Endothelial cell (in vitro differentiated cells): ENCODE data around the gene CFAP74. TPM values are rescaled to one million over a fixed set of nuclear protein-coding genes. Genes with fewer than 3 reads are reported as not detected.

Source experiments
- DNase-seq: peaks from one replicate; pipeline ENCODE4 v3.0.0; 2021; ENCODE audit warnings: low spot score
- H3K27ac Mint-ChIP-seq: one replicate; pipeline ENCODE4 v1.8.0; 2021; ENCODE audit warnings: mixed read lengths, inconsistent platforms; ENCODE audit not compliant: unreplicated experiment
- H3K27me3 Mint-ChIP-seq: one replicate; pipeline ENCODE4 v1.8.0; 2021; ENCODE audit warnings: mild to moderate bottlenecking, moderate library complexity, mixed read lengths, inconsistent platforms; ENCODE audit not compliant: unreplicated experiment
- H3K36me3 Mint-ChIP-seq: one replicate; pipeline ENCODE4 v1.8.0; 2021; ENCODE audit warnings: mild to moderate bottlenecking, low read depth, mixed read lengths, inconsistent platforms; ENCODE audit not compliant: unreplicated experiment
- H3K4me1 Mint-ChIP-seq: one replicate; pipeline ENCODE4 v1.8.0; 2021; ENCODE audit warnings: mild to moderate bottlenecking, mixed read lengths, inconsistent platforms; ENCODE audit not compliant: unreplicated experiment
- H3K4me3 Mint-ChIP-seq: one replicate; pipeline ENCODE4 v1.8.0; 2021; ENCODE audit warnings: mild to moderate bottlenecking, mixed read lengths, inconsistent platforms; ENCODE audit not compliant: unreplicated experiment
- H3K9me3 Mint-ChIP-seq: one replicate; pipeline ENCODE4 v1.8.0; 2021; ENCODE audit warnings: mixed read lengths, inconsistent platforms; ENCODE audit not compliant: unreplicated experiment
- CTCF ChIP-seq: fragments of 200-600 bp; sonication (generic); IDR thresholded peaks from one replicate; pipeline ENCODE4 v1.5.0; 2021; ENCODE audit warnings: antibody characterized with exemption; ENCODE audit not compliant: unreplicated experiment
- total RNA-seq: library from RNA; stranded (reverse); fragmentation: NEBNext Ultra II Directional; extraction: Animal tissue kit (Norgen Biotek cat#: 25700); gene quantifications from one replicate; pipeline ENCODE4 v1.2.1, GENCODE V29; 2021; ENCODE audit not compliant: unreplicated experiment

The CFAP74 gene
- total RNA-seq, 1 donor from 2014 or later = not detected

DNA sequence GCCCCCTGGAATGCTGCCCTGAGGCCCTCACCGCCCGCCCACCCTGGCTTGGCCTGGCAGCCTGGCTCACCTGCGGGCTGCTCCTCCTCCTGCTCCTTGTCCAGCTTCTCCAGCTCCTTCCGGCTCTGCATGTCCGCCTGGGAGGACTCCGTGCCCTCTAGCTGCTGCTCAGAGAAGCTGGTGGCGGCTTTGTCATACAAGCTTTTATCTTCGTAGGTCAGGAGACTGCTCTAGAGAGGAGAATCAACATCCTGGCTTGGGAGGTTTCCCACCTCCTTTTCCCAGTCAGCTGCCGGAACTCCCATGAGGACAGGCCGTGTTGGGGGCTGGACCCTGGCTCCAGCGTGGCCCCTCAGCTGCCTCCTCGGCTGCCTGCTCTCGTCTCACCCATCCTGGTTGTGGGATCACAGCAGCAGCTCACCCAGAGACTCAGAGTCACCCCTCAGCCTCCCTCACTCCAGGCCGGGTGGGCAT, 47.9 kb downstream of the CFAP74 start:
- H3K4me1 Mint-ChIP-seq = peaks cover 2% of the 10 kb centered on the region
- no peak for DNase-seq
- TF ChIP-seq CTCF = no peak
- peaks cover 4% of the 10 kb centered on the region for H3K27me3 Mint-ChIP-seq
- no peak overlapping the region for H3K4me3 Mint-ChIP-seq
- no peaks in the 10 kb centered on the region for H3K9me3 Mint-ChIP-seq
- no peaks in the 10 kb centered on the region for H3K36me3 Mint-ChIP-seq
- no peak overlapping the region for H3K27ac Mint-ChIP-seq

DNA sequence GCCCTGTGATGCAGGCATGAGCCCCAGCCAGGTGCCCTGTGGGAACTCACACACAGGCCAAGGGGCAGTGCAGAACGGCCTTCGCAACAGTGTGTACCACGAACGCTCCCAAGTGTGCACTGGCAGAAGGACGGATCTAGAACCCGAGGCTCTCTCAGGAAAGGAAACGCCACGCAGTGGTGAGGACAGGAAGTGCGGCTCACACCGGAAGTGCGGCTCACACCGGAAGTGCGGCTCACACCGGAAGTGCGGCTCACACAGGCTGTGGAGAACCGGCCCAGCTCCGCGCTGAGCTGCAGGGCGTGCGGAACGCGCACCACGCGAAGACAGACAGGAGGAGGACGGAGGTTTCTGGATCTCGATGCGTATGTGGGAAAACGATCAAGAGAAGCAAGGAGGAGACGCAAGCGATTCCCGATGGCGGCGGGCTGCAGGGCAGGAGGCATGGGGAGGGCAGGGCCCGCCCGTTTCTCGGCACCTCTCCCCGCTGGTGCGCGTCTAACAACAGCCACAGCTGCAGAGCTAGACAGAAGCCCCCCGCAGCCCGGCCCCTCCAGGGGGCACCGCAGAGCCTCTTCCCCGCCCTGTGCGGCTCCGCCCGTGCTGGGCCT, 48.6 kb downstream of the CFAP74 start:
- H3K9me3 Mint-ChIP-seq = no peaks in the 10 kb centered on the region
- no peak overlapping the region for H3K4me3 Mint-ChIP-seq
- H3K36me3 Mint-ChIP-seq = no peaks in the 10 kb centered on the region
- H3K27ac Mint-ChIP-seq = no peak overlapping the region
- no peak for DNase-seq
- peak; percentile 17 for TF ChIP-seq CTCF
- peaks cover 4% of the 10 kb centered on the region for H3K27me3 Mint-ChIP-seq
- H3K4me1 Mint-ChIP-seq = peaks cover 2% of the 10 kb centered on the region

DNA sequence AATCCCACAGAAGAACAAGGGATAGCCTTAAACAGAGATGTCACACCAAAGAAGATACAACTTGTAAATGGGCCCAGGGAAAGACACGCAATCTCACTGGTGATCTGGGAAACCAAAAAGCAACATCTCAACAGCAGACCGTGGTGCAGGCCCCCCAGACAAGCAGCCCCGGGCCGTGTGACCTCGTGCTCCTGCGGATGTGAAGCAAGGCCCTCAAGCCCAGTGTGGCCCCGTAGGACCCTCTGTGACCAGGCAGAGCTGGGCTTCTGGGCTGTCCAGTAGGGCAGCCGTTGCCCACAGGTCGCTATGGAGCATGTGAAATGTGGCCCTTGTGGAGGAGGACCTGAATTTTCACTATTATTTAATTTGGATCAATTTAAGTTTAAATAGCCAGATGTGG, 49.6 kb downstream of the CFAP74 start:
- Mint-ChIP-seq H3K4me1 (peaks cover 2% of the 10 kb centered on the region), H3K36me3 (no peaks in the 10 kb centered on the region), H3K4me3 (no peak overlapping the region), H3K27ac (no peak overlapping the region), H3K27me3 (peaks cover 4% of the 10 kb centered on the region), H3K9me3 (no peaks in the 10 kb centered on the region)
- TF ChIP-seq CTCF = no peak
- no peak for DNase-seq

DNA sequence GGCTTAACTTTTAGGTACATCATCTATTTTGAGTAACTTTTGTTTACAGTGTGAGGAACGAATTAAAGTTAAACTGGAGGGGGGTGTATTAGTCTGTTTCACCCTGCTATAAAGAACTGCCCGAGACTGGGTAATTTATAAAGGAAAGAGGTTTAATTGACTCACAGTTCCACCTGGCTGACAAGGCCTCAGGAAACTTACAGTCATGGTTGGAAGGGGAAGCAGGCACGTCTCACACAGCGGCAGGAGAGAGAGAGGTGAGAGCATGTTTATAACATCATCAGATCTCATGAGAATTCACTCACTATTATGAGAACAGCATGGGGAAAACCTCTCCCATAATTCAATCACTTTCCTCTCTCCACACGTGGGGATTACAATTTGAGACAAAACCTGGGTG, 52.6 kb downstream of the CFAP74 start:
- no peaks in the 10 kb centered on the region for H3K36me3 Mint-ChIP-seq
- no peaks in the 10 kb centered on the region for H3K9me3 Mint-ChIP-seq
- H3K4me1 Mint-ChIP-seq = peaks cover 2% of the 10 kb centered on the region
- peaks cover 4% of the 10 kb centered on the region for H3K27me3 Mint-ChIP-seq
- DNase-seq = no peak
- H3K4me3 Mint-ChIP-seq = no peak overlapping the region
- no peak overlapping the region for H3K27ac Mint-ChIP-seq
- no peak for TF ChIP-seq CTCF

DNA sequence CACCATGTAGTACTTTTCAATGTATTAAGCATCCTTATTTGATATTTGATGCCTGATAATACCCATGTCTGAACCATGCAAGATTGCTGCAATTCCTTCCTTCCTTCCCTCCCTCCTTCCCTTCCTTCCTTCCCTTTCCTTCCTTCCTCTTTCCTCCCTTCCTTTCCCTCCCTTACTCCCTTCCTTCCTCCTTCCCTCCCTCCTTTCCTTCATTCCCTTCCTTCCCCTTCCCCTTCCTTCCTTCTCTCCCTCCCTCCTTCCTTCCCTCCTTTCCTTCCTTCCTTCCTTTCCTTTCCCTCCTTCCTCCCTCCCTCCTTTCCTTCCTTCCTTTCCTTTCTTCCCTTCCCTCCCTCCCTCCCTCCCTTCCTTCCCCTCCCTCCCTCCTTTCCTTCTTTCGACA, 54.8 kb downstream of the CFAP74 start:
- H3K27me3 Mint-ChIP-seq = peaks cover 5% of the 10 kb centered on the region
- no peak for DNase-seq
- H3K36me3 Mint-ChIP-seq = no peaks in the 10 kb centered on the region
- TF ChIP-seq CTCF = no peak
- H3K4me1 Mint-ChIP-seq = no peaks in the 10 kb centered on the region
- H3K9me3 Mint-ChIP-seq = no peaks in the 10 kb centered on the region
- H3K4me3 Mint-ChIP-seq = no peak overlapping the region
- no peak overlapping the region for H3K27ac Mint-ChIP-seq
